GDM1 (cell line): ENCODE measurements around the gene HNRNPUL2.
"Not testable (repeated sequence)": the region's sequence is repeated elsewhere in the genome, so short reads cannot be mapped to it uniquely, and the experiment has no call there.

Experiments
- DNase-seq: peaks from one replicate; lab custom pipeline; 2025; lab: John Stamatoyannopoulos, UW

HNRNPUL2 gene

GRCh38 chr11:62703921-62704320, 23.3 kb downstream of the HNRNPUL2 start:
- DNase-seq, result not testable (repeated sequence)

GRCh38 chr11:62702246-62702645, 25.0 kb downstream of the HNRNPUL2 start:
- no peak for DNase-seq

GRCh38 chr11:62694455-62695167, 32.6 kb downstream of the HNRNPUL2 start:
- DNase-seq, result peak; percentile 44

GRCh38 chr11:62693624-62694023, 33.6 kb downstream of the HNRNPUL2 start:
- DNase-seq, result not testable (repeated sequence)

GRCh38 chr11:62689421-62690183, 37.7 kb downstream of the HNRNPUL2 start, which contains the start of gene LRRN4CL:
Gene LRRN4CL, minus strand, starts transcription at chr11:62689530. Its CDS starts 1,022 bp downstream, at chr11:62688508.
- DNase-seq, result no peak

GRCh38 chr11:62688491-62688890, 38.8 kb downstream of the HNRNPUL2 start:
- DNase-seq, result no peak

- DNase-seq, result no peak
Observed at GRCh38 chr11:62687508-62688396, 39.5 kb downstream of the HNRNPUL2 start.

- DNase-seq, result no peak
Observed at GRCh38 chr11:62682518-62682917, 44.7 kb downstream of the HNRNPUL2 start.

GRCh38 chr11:62680825-62681240, 46.4 kb downstream of the HNRNPUL2 start:
- DNase-seq, result peak; percentile 42

GRCh38 chr11:62678770-62679696, 48.2 kb downstream of the HNRNPUL2 start, which contains the start of gene UBXN1:
Gene UBXN1, minus strand, starts transcription at chr11:62679073. Its CDS starts 150 bp downstream, at chr11:62678923.
- DNase-seq, result peak; percentile 79

GRCh38 chr11:62678433-62678769, 48.9 kb downstream of the HNRNPUL2 start:
- no peak for DNase-seq

- no peak for DNase-seq
Observed at GRCh38 chr11:62677714-62678113, 49.5 kb downstream of the HNRNPUL2 start.

- DNase-seq, result no peak
Observed at GRCh38 chr11:62677156-62677555, 50.1 kb downstream of the HNRNPUL2 start.

GRCh38 chr11:62676698-62677097, 50.6 kb downstream of the HNRNPUL2 start:
- DNase-seq, result no peak

- DNase-seq, result not testable (repeated sequence)
Observed at GRCh38 chr11:62675415-62675814, 51.8 kb downstream of the HNRNPUL2 start.

GRCh38 chr11:62673196-62673525, 54.1 kb downstream of the HNRNPUL2 start:
- DNase-seq, result no peak

GRCh38 chr11:62671608-62672389, 55.5 kb downstream of the HNRNPUL2 start, which contains the start of the genes LBHD1 and UQCC3:
Gene LBHD1, minus strand, starts transcription at chr11:62672267. Its CDS starts 2,236 bp downstream, at chr11:62670031.
Gene UQCC3, plus strand, starts transcription at chr11:62671673. Its CDS starts 73 bp downstream, at chr11:62671746.
- DNase-seq, result peak; percentile 86

GRCh38 chr11:62671236-62671607, 56.0 kb downstream of the HNRNPUL2 start:
- no peak for DNase-seq

- DNase-seq, result no peak
Observed at GRCh38 chr11:62669420-62670161, 57.7 kb downstream of the HNRNPUL2 start.
